Amniotic stem cell (primary cell): ENCODE data around the gene HLX.

Experiments
- DNase-seq: peaks from one replicate; lab custom pipeline; 2025; lab: John Stamatoyannopoulos, UW

Gene HLX

DNA sequence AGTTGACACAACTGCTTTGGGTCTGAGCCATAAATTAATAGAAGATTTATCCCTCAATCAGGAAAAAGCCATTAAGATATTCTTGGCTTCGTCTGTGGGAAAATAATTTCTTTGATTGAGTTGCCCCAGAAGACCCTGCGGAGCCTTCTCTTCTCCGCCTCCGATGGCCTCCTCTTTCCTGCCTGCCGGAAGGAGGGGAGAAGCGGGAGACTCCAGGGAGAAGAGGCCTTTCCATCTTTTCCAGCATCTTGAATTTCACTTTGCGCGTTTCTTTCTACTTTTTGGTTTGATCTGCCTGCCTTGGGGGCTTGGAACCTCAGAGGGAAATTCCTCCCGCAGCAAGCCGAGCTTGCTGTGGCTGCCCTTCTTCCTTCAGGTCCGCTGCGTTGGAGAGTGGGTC is 16.8 kb downstream of the HLX start:
- DNase-seq: no peak

DNA sequence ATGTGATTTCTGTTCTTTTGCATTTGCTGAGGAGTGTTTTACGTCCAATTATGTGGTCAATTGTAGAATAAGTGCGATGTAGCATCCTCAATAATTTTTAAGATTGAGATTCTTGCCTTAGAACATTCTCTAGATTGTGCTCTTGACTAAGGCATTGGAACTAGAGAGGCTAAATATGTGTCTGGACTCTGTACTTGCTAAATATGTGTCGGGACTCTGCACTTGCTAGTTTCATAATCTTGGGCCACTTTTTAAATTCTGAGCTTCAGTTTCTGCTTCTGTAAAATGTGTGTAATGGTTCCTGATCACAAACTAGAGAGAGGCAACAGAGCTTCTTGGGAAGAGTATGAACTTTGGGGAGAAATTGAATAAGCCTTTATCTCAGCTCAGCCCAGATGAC is 21.6 kb downstream of the HLX start:
- DNase-seq: no peak

DNA sequence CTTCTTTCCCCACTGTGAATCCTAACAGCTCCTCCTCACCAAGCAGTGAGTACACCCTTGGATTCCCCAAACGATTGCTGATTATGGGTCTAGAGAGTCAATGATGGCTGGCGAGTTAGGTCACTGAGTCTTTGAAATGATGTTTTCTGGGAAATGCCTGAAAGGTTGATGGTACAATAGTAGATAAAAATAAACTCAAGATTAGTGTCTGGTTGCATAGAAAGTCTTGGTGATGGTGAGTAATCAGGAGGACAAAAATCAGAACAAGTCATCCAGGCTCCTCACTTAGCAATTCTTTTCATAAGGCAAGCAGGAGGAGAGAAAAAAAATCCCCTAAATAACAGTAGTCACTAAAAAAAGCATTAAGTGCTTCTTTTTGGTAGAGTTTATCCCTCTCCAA is 22.6 kb downstream of the HLX start:
- no peak for DNase-seq

DNA sequence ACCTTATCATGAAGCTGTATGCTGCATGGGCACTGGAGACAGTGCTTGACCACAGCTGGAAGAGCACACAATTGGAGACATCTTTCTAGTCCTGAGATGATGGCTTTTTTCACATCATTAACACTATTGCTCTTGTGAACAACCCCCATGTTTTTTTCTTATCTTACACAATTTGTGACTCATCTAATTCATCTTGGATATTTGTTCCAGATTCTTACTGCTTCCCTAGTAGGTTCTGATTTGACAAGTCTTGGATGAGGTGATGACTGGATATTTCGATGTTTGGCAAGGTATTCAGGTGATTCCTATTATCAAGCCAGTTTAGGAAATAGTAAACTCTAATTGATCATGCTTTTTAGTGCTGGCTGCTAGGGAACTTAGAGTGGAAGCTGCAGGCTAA is 23.7 kb downstream of the HLX start:
- DNase-seq: no peak

DNA sequence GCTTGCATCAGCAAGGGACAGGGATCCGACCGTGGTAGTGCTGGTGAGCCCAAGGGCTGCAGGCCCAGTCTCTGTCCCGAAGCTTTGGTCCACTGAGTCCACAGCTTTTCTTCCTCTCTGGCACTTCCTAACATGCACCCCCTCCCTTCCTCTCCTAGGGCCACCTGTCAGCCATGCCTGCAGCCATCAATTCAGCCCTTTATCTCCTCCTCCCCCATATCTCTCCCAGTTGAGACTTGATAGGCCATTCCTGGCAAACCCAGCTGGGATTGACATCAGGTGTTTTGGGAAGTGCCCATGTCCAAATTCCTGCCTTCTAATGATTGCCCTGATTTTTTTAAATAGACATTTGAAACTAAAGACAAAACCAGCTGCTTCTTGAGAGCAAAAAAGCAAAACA is 25.6 kb downstream of the HLX start:
- no peak for DNase-seq

DNA sequence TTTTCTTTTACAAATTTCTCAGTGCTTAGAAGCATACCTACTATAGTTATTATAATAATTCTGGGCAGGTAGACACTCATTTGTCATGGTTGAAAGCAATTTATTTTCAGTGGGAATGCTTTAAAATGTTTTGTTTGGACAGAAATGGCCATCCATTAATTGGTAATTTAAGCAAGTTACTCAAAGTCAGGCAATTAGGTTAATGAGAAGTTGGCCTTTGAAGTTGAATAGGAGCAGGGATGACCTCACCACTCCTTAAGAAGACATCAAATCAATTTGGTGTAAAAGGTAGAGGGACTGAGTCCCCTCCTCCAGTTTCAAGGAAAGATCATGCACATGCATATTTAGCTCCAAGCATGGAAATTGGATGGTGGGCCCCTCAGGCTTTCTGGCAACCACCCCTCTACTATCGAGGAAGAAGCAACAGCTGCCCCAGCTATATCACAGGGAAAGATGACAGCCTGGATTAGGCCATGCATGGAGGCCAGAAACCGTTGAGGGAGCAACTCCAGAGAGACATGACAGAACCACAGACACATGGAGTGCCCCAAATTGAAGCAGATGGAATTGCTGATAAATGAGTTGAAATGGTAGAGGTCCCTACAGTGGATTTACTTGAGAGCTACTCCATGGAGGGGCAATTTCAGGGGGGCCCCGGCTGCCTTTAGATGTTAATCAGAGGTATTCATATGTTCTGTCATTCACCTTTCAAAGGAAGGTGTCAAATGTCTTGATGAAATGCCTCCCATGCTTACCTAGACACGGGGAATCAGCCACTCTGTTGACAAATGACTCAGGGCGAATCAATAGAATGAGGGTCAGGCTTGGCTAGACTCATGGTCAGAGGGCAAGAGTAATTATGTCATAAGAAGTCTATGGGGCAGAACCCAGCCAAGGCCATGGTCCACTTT is 26.7 kb downstream of the HLX start:
- no peak for DNase-seq

DNA sequence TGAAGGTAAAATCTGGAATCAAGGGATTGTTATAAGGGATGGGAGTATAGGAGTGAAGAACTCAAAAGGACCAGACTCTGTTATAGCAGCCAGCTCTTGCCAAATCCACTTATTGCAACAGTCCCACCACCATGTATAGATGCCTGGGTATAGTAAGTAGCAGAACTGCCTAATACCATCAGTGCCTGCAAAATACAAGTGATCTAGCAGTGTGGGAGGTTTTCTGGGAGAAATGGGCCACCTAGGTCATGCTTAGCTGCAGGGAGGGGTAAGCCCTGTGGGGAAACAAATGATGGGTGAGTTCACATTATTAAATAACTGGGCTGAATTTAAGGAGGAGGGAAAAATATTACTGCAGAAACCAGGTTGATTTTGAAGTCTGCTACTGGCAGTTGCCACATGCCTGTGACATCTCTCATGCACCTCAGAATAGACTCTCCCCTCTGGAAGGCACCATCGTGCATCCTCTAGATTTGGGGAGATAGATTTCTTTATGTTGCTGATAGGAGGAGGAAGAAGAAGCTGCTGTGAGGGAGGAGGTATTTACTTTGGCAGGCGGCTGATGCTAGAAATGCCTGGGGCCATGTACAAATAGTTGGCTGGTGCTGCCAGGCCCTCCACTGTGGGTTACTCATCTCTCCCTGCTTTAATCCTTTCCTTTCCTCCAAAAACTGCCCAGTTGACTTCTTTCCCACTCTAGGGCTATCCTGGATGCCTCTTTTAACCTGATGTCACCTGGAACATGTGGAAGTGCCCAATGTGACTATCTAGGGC is 27.5 kb downstream of the HLX start:
- DNase-seq: peak; percentile 45

DNA sequence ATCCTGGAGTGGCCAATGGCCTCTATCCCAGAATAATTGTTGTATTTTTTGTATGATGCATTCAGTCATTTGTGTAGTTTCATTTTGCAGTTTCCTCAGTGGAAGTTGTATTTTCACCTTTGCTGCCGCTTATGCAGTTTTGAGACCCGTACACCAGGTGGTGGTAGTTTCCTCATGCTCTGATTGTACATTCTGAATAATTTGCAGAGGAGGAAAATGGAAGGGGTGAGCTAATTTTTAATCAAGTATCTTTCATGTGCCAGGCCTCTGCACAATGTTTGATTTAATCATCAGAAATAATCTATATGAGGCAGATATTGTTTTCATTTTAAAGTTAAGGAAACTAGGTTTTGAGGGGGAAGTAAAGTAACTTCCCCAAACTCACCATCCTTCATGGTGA is 29.5 kb downstream of the HLX start:
- DNase-seq: no peak

DNA sequence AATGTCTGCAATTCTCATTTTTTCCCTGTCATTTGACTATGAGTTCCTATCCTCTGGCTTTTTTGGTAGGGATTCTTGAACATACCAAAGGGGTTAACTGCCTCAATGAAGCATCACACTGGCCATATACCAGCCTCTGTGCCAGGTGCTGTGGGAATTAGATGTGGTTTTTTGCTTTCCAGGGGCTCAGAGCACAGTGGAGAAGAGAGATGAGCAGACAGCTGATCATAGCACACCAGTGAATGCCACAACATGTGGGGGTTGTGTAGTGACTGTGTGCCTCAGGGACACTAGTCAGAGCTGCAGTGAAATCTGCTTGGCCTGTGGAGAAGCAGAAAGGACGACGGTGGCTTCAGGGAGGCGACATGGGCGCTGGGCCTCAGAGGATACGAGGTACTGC is 30.8 kb downstream of the HLX start:
- DNase-seq: no peak

DNA sequence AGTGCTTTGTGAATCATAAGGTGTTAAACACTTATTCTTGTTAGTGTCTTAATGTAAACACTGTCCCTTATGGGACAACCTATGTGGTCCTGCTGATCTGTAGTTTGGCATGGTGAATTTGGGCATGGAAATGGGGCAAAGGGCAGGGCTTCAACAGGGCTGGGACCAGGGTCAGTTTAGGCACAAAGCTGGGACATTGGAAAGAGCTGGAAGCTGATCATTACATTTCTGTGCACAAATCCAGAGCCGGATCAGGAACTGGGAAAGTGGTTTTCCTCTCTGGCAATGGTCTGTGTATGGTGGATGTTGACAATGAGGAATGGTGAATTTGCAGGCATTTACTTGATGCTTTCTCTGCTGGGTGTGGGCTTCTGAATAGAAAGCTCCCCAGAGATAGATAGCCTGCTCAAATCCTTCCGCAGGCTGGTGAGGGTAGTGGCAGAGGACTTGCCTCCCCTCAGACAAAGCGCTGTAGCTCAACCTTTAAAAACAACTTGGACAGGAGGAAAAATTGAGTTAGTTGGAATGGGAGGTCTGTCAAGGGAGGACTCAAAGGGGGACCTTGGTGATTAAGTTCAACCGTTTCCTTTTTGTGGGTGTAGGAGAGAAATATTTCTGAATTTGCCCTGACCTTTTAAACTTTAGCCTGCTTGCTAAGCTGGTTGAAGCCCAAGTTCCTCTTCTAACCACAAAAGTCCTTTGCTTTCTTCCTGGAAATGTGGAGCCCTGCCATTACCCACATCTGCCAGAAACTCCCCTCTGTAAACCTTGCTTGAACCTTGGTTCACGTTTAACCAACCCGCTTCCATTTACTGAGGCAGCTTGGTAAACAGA is 35.3 kb downstream of the HLX start:
- DNase-seq: no peak

DNA sequence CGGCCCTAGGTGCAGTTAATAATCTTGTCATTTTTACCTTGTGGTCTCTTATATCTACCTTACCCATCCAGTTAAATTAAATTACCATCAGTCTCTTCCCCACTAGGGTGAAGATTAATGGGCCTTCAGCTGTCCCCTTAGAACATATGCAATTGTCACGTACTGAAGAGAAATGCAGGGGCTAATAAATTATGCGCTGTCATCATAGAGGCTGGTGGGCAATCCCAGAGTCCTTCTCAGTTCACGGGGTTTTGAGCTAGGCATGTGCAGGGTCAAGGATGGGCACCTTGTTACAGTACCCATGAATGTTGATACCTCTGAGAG is 35.8 kb downstream of the HLX start:
- DNase-seq: no peak

DNA sequence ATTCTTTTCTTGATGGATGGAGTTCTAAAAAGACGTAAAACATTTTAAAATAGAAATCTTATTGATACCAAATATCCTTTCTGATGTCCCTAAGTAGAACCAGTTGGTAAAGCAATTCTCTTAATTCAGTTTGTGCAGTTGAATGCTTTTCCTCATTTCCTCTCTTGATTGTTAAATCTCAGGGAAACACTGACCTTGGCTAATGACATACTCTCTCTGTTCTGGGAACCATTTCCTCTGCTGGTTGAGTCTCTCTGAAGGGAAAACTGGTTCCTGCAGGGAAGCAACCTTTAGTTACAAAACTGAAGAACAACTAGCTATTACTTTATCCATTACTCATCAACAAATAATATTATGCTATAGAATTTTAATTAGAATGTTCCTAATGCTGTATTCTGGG is 36.7 kb downstream of the HLX start:
- no peak for DNase-seq

DNA sequence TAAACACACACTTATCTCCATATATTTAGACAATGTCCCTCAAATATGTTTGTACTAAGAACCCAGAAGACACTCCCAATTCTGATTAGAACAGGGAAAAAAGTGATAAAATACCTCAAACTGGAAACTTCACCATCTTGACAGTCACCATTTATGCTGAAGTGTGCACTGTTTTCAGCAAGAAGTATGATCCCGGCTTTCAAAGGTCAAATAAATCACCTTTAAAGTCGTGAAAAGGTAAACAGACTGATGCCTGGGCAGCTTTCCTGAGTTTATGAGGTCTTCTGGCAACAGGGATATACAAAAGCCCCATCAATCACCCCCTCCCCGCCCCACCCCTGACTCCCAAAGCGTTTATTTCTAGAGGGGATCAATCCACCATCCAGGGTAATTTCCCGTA is 37.9 kb downstream of the HLX start:
- DNase-seq: no peak

DNA sequence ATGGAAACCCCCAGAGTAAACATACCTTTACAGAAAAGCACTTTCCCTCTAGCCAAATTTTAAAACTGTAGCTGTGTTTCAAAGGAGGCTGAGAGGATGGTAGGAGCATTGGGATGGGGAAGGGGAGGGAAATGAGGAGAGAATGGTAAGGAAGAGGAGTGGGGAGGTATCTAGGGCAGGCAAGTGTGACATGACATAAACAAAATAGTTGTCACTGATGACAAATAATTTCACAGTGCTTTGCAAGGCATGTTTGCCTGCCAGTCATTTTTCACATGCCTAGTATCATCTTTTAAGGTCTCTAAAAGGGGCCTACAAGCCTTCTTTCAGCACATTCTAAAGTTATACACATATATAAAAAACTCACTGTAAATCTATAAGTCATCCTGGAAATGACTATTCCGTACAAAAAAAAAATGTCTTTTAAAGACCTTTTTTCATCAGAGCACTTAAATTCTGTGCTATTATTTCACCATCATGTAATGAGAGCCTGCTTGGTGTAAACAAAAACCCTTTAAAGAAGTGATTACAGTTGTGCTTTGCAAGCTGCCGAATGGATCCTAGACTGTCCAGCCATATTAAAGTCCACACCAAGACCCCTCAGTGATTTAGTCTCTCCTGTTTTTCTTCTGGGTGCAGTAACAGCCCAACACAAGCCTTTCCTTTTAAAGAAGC is 38.4 kb downstream of the HLX start:
- DNase-seq: no peak

DNA sequence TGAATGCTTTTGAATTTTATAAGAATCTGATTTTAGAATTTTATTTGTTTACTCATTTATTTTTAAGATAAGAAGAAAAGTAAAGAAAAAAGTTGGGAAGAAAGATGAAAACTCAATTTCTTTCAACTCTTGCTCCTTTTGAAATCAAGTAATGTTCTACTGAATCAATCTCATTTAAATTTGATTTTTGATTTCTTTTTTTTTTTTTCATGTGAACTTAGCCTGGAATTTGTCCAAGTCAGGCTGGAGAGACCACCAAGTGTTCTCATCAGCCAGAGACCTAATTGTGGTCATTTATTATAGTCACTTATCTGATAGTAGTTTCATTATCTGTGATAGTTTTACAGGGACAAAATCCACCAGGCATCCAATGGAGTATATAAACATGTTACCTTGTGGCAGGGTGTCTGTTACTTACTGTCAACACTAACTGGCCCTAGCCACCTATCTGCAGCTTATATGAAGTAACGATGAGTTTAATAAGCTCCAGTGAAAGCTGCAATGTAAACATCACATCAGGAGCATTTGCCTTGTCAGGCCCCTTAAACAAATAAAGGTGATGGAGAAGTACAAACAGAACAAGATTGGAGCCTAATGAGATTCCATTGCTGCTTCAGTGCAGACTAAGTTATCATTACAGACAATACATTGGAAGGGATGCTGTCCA is 39.2 kb downstream of the HLX start:
- DNase-seq: no peak

DNA sequence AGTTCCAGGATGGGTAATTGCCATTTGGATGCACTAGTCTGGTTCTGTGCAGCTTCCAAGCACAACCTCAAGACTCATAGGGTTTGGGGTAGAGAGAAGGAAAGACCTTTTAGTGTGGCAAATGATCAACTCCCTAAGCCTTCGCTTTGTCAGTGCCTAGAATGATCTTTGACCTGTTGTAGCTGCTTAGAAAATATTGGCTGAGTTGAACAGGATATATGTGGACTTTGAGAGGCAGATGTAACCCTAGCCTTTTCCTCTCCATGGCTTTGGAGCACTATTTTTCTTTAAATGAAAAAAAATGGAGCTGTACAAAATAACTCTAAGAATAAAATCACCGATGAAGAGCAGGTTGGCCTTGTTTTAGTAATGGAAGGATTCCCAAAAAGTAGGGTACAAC is 41.7 kb downstream of the HLX start:
- DNase-seq: no peak

DNA sequence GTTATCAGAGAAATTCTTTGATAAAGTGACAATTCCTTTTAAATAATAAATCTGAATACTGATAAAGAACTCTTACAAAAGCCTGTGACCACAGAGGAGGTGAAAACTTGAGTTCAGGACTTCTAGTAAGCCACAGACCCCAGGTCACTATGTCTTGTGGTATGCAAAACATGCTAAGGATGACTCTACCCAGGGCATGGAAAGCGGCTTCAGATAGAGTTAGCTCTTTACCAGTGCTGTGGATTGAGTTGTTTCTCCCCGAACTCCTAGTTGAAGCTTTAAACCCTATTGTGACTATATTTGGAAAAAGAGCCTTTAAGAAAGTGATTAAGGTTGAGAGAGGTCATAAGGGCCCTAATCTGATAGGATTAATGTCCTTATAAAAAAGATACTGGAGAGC is 42.3 kb downstream of the HLX start:
- no peak for DNase-seq

DNA sequence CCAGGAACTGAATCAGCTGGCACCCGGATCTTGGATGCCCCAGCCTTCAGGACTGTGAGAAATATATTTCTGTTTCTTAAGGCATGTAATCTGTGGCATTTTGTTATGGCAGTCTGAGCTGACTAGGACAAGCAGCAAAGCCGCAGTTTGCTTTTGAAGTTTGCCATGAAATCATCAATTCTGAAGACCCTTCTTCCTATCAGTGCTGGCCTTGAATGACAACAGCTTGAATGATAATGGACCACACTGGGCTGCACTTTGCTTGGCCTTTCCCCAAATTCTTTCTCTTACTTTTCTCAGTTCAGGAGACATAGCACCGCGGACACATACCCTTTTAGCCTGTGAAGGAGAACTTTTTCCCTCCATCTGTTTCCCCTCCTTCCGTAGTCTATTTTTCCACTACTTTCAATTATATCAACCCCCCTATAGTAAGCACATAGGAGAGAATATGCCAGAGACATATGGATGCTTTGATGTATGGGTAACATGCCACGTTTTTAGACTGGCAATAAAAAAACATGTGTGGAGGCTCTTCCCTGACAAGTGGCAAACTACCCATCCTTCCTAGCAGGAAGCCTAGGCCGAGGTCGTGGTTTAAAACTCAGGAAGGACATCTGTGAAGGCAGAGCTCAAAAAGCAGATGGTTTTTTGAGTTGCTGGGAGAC is 42.9 kb downstream of the HLX start:
- DNase-seq: no peak

DNA sequence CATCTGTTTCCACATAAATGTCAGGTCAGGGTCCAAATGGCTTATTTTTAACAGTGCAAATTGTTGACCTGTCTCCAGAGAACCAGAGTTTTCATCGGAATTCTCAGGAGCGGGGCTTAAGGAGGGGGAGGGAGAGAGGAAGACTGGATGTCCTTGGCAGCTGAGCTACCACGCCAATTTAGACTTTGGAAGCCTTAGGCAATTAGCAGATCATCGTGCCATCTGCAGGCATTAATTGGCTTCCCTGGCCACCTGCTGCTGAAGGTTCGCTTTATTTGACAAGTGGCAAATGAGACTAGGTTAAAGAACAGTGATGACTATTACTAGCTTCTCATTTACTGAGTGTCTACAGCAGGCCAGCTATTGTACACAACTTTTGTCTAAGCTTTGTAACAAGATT is 43.7 kb downstream of the HLX start:
- no peak for DNase-seq

DNA sequence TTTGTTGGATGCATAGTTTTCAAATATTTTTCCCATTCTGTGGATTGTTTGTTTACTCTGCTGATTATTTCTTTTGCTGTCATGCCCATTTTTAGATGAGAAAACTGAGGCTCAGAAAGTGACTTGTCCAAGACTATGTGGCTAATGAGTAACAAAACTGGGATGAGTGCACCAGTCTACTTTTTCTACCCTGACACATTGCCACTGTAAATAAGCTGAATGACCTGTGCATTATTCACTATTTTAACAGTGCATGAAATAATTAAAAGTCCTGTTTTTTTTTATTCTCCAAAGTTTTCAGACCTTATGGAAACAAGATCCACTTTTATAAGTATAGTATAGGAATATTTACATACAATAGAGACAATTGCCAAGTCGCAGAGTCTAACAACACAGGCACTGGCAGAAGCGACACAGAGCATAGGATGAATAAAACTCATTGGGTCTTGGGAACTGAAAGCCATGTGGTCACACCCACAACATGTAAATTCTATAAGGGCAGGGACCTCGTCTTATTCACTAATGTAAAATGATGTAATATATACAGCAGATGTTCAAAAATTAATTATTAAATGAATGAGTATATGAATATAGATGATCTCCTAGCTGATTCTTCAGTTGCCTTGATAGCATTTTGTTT is 45.2 kb downstream of the HLX start:
- DNase-seq: no peak

DNA sequence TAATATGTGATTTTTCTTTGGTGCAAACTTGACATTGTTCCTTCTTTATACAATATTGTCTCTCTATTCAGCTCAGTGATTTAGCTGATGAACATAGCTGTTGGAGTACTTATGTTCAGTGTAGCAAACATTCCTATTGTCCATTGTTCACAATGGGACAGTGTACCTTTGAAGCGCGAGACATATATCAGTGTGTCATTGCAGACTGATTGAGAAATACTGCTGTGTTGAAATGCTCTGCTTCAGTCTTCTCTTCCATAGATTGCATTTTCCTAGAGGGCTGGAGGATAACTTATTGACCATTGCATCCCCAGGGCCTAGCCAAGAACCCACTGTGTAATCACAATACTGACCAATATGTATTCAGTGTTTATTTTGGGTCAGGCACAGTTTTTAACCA is 46.5 kb downstream of the HLX start:
- DNase-seq: no peak
